ENCODE data around the gene SRRM3.
"Not testable (repeated sequence)": the region's sequence is repeated elsewhere in the genome, so short reads cannot be mapped to it uniquely, and the experiment has no call there.

Gene SRRM3

DNA sequence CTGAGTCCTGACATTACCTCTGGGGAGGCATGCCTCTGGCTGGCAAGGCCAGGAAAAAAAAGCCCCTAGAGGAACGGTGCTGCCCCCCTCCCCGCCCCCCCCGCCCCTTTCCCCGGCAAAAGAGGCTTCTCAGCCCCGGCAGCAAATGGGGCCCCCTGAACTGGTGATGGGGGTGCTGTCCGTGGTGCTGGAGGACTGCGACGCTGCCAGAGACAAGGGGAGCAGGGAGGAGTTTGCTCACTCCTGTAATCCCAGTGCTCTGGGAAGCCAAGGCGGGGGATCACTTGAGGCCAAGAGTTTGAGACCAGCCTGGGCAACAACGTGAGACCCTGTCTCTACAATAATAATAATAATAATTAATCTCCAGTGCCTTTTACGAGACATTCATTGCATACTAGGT is 23.7 kb downstream of the SRRM3 start:
- Histone ChIP-seq H3K36me3 (ENCODE audit: insufficient read depth, low read length) (no peaks in the 10 kb centered on the region), H3K27ac (ENCODE audit: low read depth, low read length, poor library complexity, severe bottlenecking) (no peak overlapping the region), H3K79me2 (ENCODE audit: insufficient read depth, low read length) (no peaks in the 10 kb centered on the region), H2AFZ (ENCODE audit: low read length) (no peak overlapping the region), H4K20me1 (ENCODE audit: insufficient read depth, low read length) (no peaks in the 10 kb centered on the region), H3K4me1 (ENCODE audit: insufficient read depth, low read length, severe bottlenecking) (no peaks in the 10 kb centered on the region), H3K9me2 (ENCODE audit: low read depth, low read length) (no peaks in the 10 kb centered on the region), H3K27me3 (ENCODE audit: insufficient read depth, low read length) (peaks cover 6% of the 10 kb centered on the region), H3F3A (ENCODE audit: insufficient read depth, low read length) (no peaks in the 10 kb centered on the region), H3K4me2 (ENCODE audit: low read length) (no peak overlapping the region), H3K9me3 (ENCODE audit: low read length) (no peaks in the 10 kb centered on the region), H3K9ac (ENCODE audit: low read length) (no peak overlapping the region), H3K4me3 (ENCODE audit: low read depth, low read length, poor library complexity, severe bottlenecking) (no peak overlapping the region)
- TF ChIP-seq EZH2 (IDR thresholded peaks at IDR 0.05; ENCODE audit: borderline replicate concordance, low read length) = no peak
- TF ChIP-seq, protein P1, sequence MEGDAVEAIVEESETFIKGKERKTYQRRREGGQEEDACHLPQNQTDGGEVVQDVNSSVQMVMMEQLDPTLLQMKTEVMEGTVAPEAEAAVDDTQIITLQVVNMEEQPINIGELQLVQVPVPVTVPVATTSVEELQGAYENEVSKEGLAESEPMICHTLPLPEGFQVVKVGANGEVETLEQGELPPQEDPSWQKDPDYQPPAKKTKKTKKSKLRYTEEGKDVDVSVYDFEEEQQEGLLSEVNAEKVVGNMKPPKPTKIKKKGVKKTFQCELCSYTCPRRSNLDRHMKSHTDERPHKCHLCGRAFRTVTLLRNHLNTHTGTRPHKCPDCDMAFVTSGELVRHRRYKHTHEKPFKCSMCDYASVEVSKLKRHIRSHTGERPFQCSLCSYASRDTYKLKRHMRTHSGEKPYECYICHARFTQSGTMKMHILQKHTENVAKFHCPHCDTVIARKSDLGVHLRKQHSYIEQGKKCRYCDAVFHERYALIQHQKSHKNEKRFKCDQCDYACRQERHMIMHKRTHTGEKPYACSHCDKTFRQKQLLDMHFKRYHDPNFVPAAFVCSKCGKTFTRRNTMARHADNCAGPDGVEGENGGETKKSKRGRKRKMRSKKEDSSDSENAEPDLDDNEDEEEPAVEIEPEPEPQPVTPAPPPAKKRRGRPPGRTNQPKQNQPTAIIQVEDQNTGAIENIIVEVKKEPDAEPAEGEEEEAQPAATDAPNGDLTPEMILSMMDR (IDR thresholded peaks at IDR 0.05; ENCODE audit: low read length) = no peak

DNA sequence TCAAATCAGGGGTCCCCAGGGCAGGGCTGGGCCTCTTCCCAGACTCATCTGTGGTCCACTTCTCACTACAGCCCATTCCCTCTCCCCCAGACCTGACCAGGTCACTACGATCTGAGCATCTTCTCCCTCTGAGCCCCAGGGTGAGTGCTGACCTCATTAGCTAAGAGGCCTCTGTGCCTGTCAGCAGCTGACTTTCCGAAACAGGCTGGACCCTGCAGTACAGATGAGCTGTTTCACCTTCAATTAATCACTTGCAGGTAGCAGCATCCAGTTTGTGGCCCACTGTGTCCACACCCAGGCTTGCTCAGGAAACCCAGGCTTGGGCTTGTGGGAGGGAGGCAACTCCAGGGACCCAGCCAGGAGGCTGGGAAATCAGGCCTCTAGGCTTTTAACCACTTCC is 24.3 kb downstream of the SRRM3 start:
- Histone ChIP-seq H3K27me3 (ENCODE audit: insufficient read depth, low read length) (peaks cover 7% of the 10 kb centered on the region), H3K9me3 (ENCODE audit: low read length) (no peaks in the 10 kb centered on the region), H3F3A (ENCODE audit: insufficient read depth, low read length) (no peaks in the 10 kb centered on the region), H4K20me1 (ENCODE audit: insufficient read depth, low read length) (no peaks in the 10 kb centered on the region), H3K9me2 (ENCODE audit: low read depth, low read length) (no peaks in the 10 kb centered on the region), H3K36me3 (ENCODE audit: insufficient read depth, low read length) (no peaks in the 10 kb centered on the region), H3K4me2 (ENCODE audit: low read length) (no peak overlapping the region), H3K4me1 (ENCODE audit: insufficient read depth, low read length, severe bottlenecking) (no peaks in the 10 kb centered on the region), H3K9ac (ENCODE audit: low read length) (no peak overlapping the region), H3K4me3 (ENCODE audit: low read depth, low read length, poor library complexity, severe bottlenecking) (no peak overlapping the region), H3K27ac (ENCODE audit: low read depth, low read length, poor library complexity, severe bottlenecking) (no peak overlapping the region), H3K79me2 (ENCODE audit: insufficient read depth, low read length) (no peaks in the 10 kb centered on the region), H2AFZ (ENCODE audit: low read length) (no peak overlapping the region)
- TF ChIP-seq EZH2 (IDR thresholded peaks at IDR 0.05; ENCODE audit: borderline replicate concordance, low read length) = no peak
- TF ChIP-seq, protein P1 (IDR thresholded peaks at IDR 0.05; ENCODE audit: low read length) = no peak

DNA sequence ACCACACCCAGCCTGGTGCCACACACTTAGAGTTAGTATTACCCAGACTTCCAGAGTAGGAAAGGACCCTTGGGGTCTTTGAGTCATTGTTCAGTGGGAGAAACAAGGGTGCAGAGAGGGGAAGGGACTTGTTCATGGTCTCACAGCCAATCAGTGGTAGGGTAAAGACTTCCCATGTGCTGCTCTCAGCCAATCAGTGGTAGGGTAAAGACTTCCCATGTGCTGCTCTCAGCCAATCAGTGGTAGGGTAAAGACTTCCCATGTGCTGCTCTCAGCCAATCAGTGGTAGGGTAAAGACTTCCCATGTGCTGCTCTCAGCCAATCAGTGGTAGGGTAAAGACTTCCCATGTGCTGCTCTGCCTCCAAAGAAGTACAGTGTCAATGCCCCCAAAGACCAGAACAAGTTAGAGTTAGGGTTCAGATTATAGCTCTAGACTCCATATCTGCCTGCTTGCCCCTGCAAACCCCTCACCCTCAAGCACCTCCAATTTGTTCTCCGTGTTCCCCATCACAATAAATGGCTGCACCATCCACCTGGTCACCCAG is 25.3 kb downstream of the SRRM3 start:
- not testable (repeated sequence) for H3K9me3 ChIP-seq (ENCODE audit: low read length); H3K36me3 ChIP-seq (ENCODE audit: insufficient read depth, low read length); H3K27ac ChIP-seq (ENCODE audit: low read depth, low read length, poor library complexity, severe bottlenecking); H3K9ac ChIP-seq (ENCODE audit: low read length); H3K9me2 ChIP-seq (ENCODE audit: low read depth, low read length); H3F3A ChIP-seq (ENCODE audit: insufficient read depth, low read length); H4K20me1 ChIP-seq (ENCODE audit: insufficient read depth, low read length); H3K4me1 ChIP-seq (ENCODE audit: insufficient read depth, low read length, severe bottlenecking); H3K79me2 ChIP-seq (ENCODE audit: insufficient read depth, low read length); H2AFZ ChIP-seq (ENCODE audit: low read length); H3K4me2 ChIP-seq (ENCODE audit: low read length); H3K4me3 ChIP-seq (ENCODE audit: low read depth, low read length, poor library complexity, severe bottlenecking); H3K27me3 ChIP-seq (ENCODE audit: insufficient read depth, low read length)

DNA sequence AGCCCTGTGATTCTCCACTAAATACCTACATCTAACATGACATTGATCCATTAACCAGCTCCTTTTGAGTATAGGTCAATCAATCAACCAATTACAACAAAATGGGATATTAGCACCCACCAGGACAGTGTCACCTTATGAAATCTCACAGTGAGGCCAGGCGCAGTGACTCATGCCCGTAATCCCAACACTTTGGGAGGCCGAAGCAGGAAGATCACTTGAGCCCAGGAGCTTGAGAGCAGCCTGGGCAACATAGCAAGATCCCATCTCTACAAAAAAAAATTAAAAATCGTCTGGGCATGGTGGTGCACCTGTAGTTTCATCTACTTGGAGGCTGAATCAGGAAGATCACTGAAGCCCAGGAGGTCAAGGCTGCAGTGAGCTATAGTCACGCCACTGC is 28.5 kb downstream of the SRRM3 start:
- H3K27me3 ChIP-seq (ENCODE audit: insufficient read depth, low read length) = peaks cover 7% of the 10 kb centered on the region
- no peaks in the 10 kb centered on the region for H3F3A ChIP-seq (ENCODE audit: insufficient read depth, low read length)
- no peak for TF ChIP-seq EZH2 (IDR thresholded peaks at IDR 0.05; ENCODE audit: borderline replicate concordance, low read length)
- no peaks in the 10 kb centered on the region for H3K9me2 ChIP-seq (ENCODE audit: low read depth, low read length)
- H3K27ac ChIP-seq (ENCODE audit: low read depth, low read length, poor library complexity, severe bottlenecking) = no peak overlapping the region
- H4K20me1 ChIP-seq (ENCODE audit: insufficient read depth, low read length) = no peaks in the 10 kb centered on the region
- H3K79me2 ChIP-seq (ENCODE audit: insufficient read depth, low read length) = no peaks in the 10 kb centered on the region
- no peak overlapping the region for H3K4me2 ChIP-seq (ENCODE audit: low read length)
- H2AFZ ChIP-seq (ENCODE audit: low read length) = no peak overlapping the region
- H3K36me3 ChIP-seq (ENCODE audit: insufficient read depth, low read length) = no peaks in the 10 kb centered on the region
- H3K4me3 ChIP-seq (ENCODE audit: low read depth, low read length, poor library complexity, severe bottlenecking) = no peak overlapping the region
- no peaks in the 10 kb centered on the region for H3K9me3 ChIP-seq (ENCODE audit: low read length)
- H3K9ac ChIP-seq (ENCODE audit: low read length) = no peak overlapping the region
- no peaks in the 10 kb centered on the region for H3K4me1 ChIP-seq (ENCODE audit: insufficient read depth, low read length, severe bottlenecking)

All from OCI-LY1 (cell line).